ENCODE measurements around the gene KLF9. TPM values are rescaled to one million over a fixed set of nuclear protein-coding genes. Genes with fewer than 3 reads are reported as not detected.

Gene KLF9
- total RNA-seq, 1 experiment from 2014 or later: 0.44 TPM

- no peak overlapping the region for H3K4me3 ChIP-seq (ENCODE audit: low read length)
- ATAC-seq (no peak), DNase-seq (no peak)
- peaks cover 47% of the 10 kb centered on the region for H3K27me3 ChIP-seq (ENCODE audit: low read length)
- H3K4me1 ChIP-seq (ENCODE audit: insufficient read depth, low read length): peaks cover 6% of the 10 kb centered on the region; the same call in 1 of the 2 replicates
- BruUV-seq (replicated peaks): no TSS peak
- no peaks in the 10 kb centered on the region for H3F3A ChIP-seq (ENCODE audit: low read length, unreplicated experiment)
- TF ChIP-seq CTCF (conservative IDR thresholded peaks at IDR 0.05; ENCODE audit: low read depth, low read length) (no peak), EZH2 (IDR thresholded peaks at IDR 0.05; ENCODE audit: low read length, unreplicated experiment) (no peak), EZH2phosphoT487 (IDR thresholded peaks at IDR 0.05; ENCODE audit: borderline replicate concordance, low read length) (no peak)
- no peak overlapping the region for H2AFZ ChIP-seq (ENCODE audit: low read length)
- no peaks in the 10 kb centered on the region for H3K9me2 ChIP-seq (replicated peaks; ENCODE audit: low read length)
- no peaks in the 10 kb centered on the region for H3K36me3 ChIP-seq (ENCODE audit: low read depth, low read length)
- POLR2A ChIA-PET (ENCODE audit: unreplicated experiment): no interaction called here
- CTCF ChIA-PET: no interaction called here
- H3K9me3 ChIP-seq (ENCODE audit: low read length): no peaks in the 10 kb centered on the region
- no peak overlapping the region for H3K27ac ChIP-seq (ENCODE audit: low read length)
- intact Hi-C loops (cut with micrococcal nuclease): no loop called here
- no peak overlapping the region for H3K9ac ChIP-seq (ENCODE audit: low read length)
- no peaks in the 10 kb centered on the region for H3K79me2 ChIP-seq (ENCODE audit: low read length)
- H3K4me2 ChIP-seq (ENCODE audit: low read length): no peak overlapping the region
- H4K20me1 ChIP-seq (ENCODE audit: low read length): no peaks in the 10 kb centered on the region
Observed at GRCh38 chr9:70410368-70410767, 4.1 kb downstream of the KLF9 start.

GRCh38 chr9:70409800-70410199 lies 4.7 kb downstream of the KLF9 start:
- no peaks in the 10 kb centered on the region for H3K9me2 ChIP-seq (replicated peaks; ENCODE audit: low read length)
- no peak for ATAC-seq
- POLR2A ChIA-PET (ENCODE audit: unreplicated experiment): no interaction called here
- H3K4me3 ChIP-seq (ENCODE audit: low read length): no peak overlapping the region
- CTCF ChIA-PET: no interaction called here
- intact Hi-C loops (cut with micrococcal nuclease): no loop called here
- BruUV-seq (replicated peaks): no TSS peak
- TF ChIP-seq EZH2 (IDR thresholded peaks at IDR 0.05; ENCODE audit: low read length, unreplicated experiment) (no peak), CTCF (conservative IDR thresholded peaks at IDR 0.05; ENCODE audit: low read depth, low read length) (no peak), EZH2phosphoT487 (IDR thresholded peaks at IDR 0.05; ENCODE audit: borderline replicate concordance, low read length) (no peak)
- H3K4me1 ChIP-seq (ENCODE audit: insufficient read depth, low read length): peaks cover 6% of the 10 kb centered on the region; the same call in 1 of the 2 replicates
- peaks cover 42% of the 10 kb centered on the region for H3K27me3 ChIP-seq (ENCODE audit: low read length)
- DNase-seq: no peak
- H3K9ac ChIP-seq (ENCODE audit: low read length): no peak overlapping the region
- H3K27ac ChIP-seq (ENCODE audit: low read length): no peak overlapping the region
- no peaks in the 10 kb centered on the region for H3F3A ChIP-seq (ENCODE audit: low read length, unreplicated experiment)
- no peaks in the 10 kb centered on the region for H4K20me1 ChIP-seq (ENCODE audit: low read length)
- no peaks in the 10 kb centered on the region for H3K36me3 ChIP-seq (ENCODE audit: low read depth, low read length)
- H2AFZ ChIP-seq (ENCODE audit: low read length): no peak overlapping the region
- H3K9me3 ChIP-seq (ENCODE audit: low read length): no peaks in the 10 kb centered on the region
- H3K79me2 ChIP-seq (ENCODE audit: low read length): no peaks in the 10 kb centered on the region
- H3K4me2 ChIP-seq (ENCODE audit: low read length): no peak overlapping the region

- ChIA-PET POLR2A (ENCODE audit: unreplicated experiment) (no interaction called here), CTCF (no interaction called here)
- H3K4me2 ChIP-seq (ENCODE audit: low read length): no peak overlapping the region
- H2AFZ ChIP-seq (ENCODE audit: low read length): no peak overlapping the region
- no peaks in the 10 kb centered on the region for H3K79me2 ChIP-seq (ENCODE audit: low read length)
- H3K27ac ChIP-seq (ENCODE audit: low read length): no peak overlapping the region
- intact Hi-C loops (cut with micrococcal nuclease): no loop called here
- H3K9me2 ChIP-seq (replicated peaks; ENCODE audit: low read length): no peaks in the 10 kb centered on the region
- H3F3A ChIP-seq (ENCODE audit: low read length, unreplicated experiment): no peaks in the 10 kb centered on the region
- no TSS peak for BruUV-seq (replicated peaks)
- no peaks in the 10 kb centered on the region for H3K36me3 ChIP-seq (ENCODE audit: low read depth, low read length)
- peaks cover 38% of the 10 kb centered on the region for H3K27me3 ChIP-seq (ENCODE audit: low read length)
- no peak overlapping the region for H3K4me3 ChIP-seq (ENCODE audit: low read length)
- no peak for DNase-seq
- H3K9me3 ChIP-seq (ENCODE audit: low read length): no peaks in the 10 kb centered on the region
- TF ChIP-seq CTCF (conservative IDR thresholded peaks at IDR 0.05; ENCODE audit: low read depth, low read length) (no peak), EZH2 (IDR thresholded peaks at IDR 0.05; ENCODE audit: low read length, unreplicated experiment) (no peak), EZH2phosphoT487 (IDR thresholded peaks at IDR 0.05; ENCODE audit: borderline replicate concordance, low read length) (no peak)
- no peak overlapping the region for H3K9ac ChIP-seq (ENCODE audit: low read length)
- H4K20me1 ChIP-seq (ENCODE audit: low read length): no peaks in the 10 kb centered on the region
- no peak for ATAC-seq
- H3K4me1 ChIP-seq (ENCODE audit: insufficient read depth, low read length): peaks cover 6% of the 10 kb centered on the region; the same call in 1 of the 2 replicates
Observed at GRCh38 chr9:70409280-70409679, 5.2 kb downstream of the KLF9 start.
